ENCODE measurements around the gene CALR3. TPM values are rescaled to one million over a fixed set of nuclear protein-coding genes. Genes with fewer than 3 reads are reported as not detected.
"Not testable (repeated sequence)": the region's sequence is repeated elsewhere in the genome, so short reads cannot be mapped to it uniquely, and the experiment has no call there.

Gene CALR3
- total and polyA plus RNA-seq, 2 of the 13 experiments (the other 11 are each of a cell fraction or from before 2014, with no cell fraction given), result not detected

DNA sequence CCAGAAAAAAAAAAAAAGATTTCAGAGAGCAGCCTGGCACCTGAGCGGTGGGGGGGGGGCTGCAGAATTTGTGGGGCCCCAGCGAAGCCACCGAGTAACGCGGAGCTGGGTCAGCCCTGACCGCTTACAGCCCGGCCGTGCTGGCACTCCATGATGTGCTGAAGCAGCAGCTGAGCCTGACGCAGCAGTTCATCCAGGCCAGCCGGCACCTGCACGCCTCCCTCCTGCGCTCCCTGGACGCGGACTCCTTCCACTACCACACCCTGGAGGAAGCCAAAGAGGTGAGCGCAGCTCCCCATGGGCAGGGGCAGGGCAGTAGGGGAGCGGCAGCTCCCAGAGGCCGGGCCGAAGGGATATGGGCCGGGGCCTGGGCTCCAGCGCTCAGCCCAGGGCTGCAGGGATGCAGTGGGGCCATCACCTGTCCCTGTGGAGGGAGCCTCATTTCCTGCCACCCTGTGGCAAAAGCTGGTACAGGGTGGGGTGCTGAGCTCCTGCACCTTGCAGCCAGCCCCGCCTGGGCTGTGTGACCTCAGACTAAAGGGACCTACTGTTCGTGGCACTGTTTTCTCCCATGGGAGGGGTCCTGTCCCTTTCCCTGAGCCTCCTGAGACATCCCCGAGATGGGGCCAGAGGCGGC is 18.5 kb upstream of the CALR3 start:
- no TSS peak for BruUV-seq (replicated peaks)
- Histone ChIP-seq H3K9ac (ENCODE audit: insufficient read depth, low read depth, low read length) (no peak overlapping the region), H3K4me3 (replicated peaks in 1 of 3; ENCODE audit: insufficient read depth in 1 of 3, low read depth in 2 of 3, low read length in 3 of 3) (no peak overlapping the region), H3K4me1 (ENCODE audit: insufficient read depth, low read length) (no peaks in the 10 kb centered on the region), H3K9me3 (ENCODE audit: low read length) (no peaks in the 10 kb centered on the region), H3K27me3 (ENCODE audit: control insufficient read depth in 1 of 2, insufficient read depth in 2 of 2, low read length in 2 of 2) (no peaks in the 10 kb centered on the region; a peak in 1 of 5 replicates), H2AFZ (ENCODE audit: low read length) (no peak overlapping the region), H4K20me1 (ENCODE audit: insufficient read depth, low read length) (no peaks in the 10 kb centered on the region), H3K79me2 (ENCODE audit: insufficient read depth, low read length) (no peaks in the 10 kb centered on the region), H3K4me2 (ENCODE audit: low read depth, low read length) (no peak overlapping the region), H3K27ac (ENCODE audit: extremely low read length, insufficient read depth, low read length) (no peak overlapping the region), H3K36me3 (replicated peaks in 1 of 2; ENCODE audit: control insufficient read depth in 1 of 2, insufficient read depth in 2 of 2, low read length in 2 of 2) (peaks cover 18 to 64% of the 10 kb centered on the region in 2 experiments)
- TF ChIP-seq JUNB (CRISPR knock-in tag; IDR thresholded peaks at IDR 0.05; ENCODE audit: borderline replicate concordance) (no peak), MYNN (CRISPR knock-in tag; IDR thresholded peaks at IDR 0.05; ENCODE audit: low read depth) (no peak), ZBTB20 (CRISPR knock-in tag; IDR thresholded peaks at IDR 0.05; ENCODE audit: borderline replicate concordance, low read depth) (no peak), STAG1 (CRISPR knock-in tag; IDR thresholded peaks at IDR 0.05) (peak; percentile 39; the same call in 1 of the 2 replicates), RBFOX2 (IDR thresholded peaks at IDR 0.05; ENCODE audit: low read depth, low read length) (0 out of 2 replicates have a peak, but pooled peaks have one; percentile 11)
- TF ChIP-seq, protein P1, sequence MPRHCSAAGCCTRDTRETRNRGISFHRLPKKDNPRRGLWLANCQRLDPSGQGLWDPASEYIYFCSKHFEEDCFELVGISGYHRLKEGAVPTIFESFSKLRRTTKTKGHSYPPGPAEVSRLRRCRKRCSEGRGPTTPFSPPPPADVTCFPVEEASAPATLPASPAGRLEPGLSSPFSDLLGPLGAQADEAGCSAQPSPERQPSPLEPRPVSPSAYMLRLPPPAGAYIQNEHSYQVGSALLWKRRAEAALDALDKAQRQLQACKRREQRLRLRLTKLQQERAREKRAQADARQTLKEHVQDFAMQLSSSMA (CRISPR knock-in tag; IDR thresholded peaks at IDR 0.05), result no peak
- TF ChIP-seq, protein P2, sequence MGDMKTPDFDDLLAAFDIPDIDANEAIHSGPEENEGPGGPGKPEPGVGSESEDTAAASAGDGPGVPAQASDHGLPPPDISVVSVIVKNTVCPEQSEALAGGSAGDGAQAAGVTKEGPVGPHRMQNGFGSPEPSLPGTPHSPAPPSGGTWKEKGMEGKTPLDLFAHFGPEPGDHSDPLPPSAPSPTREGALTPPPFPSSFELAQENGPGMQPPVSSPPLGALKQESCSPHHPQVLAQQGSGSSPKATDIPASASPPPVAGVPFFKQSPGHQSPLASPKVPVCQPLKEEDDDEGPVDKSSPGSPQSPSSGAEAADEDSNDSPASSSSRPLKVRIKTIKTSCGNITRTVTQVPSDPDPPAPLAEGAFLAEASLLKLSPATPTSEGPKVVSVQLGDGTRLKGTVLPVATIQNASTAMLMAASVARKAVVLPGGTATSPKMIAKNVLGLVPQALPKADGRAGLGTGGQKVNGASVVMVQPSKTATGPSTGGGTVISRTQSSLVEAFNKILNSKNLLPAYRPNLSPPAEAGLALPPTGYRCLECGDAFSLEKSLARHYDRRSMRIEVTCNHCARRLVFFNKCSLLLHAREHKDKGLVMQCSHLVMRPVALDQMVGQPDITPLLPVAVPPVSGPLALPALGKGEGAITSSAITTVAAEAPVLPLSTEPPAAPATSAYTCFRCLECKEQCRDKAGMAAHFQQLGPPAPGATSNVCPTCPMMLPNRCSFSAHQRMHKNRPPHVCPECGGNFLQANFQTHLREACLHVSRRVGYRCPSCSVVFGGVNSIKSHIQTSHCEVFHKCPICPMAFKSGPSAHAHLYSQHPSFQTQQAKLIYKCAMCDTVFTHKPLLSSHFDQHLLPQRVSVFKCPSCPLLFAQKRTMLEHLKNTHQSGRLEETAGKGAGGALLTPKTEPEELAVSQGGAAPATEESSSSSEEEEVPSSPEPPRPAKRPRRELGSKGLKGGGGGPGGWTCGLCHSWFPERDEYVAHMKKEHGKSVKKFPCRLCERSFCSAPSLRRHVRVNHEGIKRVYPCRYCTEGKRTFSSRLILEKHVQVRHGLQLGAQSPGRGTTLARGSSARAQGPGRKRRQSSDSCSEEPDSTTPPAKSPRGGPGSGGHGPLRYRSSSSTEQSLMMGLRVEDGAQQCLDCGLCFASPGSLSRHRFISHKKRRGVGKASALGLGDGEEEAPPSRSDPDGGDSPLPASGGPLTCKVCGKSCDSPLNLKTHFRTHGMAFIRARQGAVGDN (CRISPR knock-in tag; IDR thresholded peaks at IDR 0.05), result 0 out of 2 replicates have a peak, but pooled peaks have one; percentile 9
- TF ChIP-seq, protein P3, sequence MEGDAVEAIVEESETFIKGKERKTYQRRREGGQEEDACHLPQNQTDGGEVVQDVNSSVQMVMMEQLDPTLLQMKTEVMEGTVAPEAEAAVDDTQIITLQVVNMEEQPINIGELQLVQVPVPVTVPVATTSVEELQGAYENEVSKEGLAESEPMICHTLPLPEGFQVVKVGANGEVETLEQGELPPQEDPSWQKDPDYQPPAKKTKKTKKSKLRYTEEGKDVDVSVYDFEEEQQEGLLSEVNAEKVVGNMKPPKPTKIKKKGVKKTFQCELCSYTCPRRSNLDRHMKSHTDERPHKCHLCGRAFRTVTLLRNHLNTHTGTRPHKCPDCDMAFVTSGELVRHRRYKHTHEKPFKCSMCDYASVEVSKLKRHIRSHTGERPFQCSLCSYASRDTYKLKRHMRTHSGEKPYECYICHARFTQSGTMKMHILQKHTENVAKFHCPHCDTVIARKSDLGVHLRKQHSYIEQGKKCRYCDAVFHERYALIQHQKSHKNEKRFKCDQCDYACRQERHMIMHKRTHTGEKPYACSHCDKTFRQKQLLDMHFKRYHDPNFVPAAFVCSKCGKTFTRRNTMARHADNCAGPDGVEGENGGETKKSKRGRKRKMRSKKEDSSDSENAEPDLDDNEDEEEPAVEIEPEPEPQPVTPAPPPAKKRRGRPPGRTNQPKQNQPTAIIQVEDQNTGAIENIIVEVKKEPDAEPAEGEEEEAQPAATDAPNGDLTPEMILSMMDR (CRISPR knock-in tag; IDR thresholded peaks at IDR 0.05), result peak; percentile 8; the same call in 1 of the 2 replicates
- CTCF ChIA-PET (ENCODE audit: low intra/inter-chr PET ratio, low total read pairs), result interaction anchor here (1.3 kb wide), 1 partner anchor 73 kb away, joined by 3 read pairs; no protein-coding TSS in a partner anchor
- FAIRE-seq, result no peak
- in situ Hi-C loops (cut with HindIII; ENCODE audit: extremely low pct_ligation_motif_present, low pct_unique_long_range_greater_than_20kb) (no loop called here), intact Hi-C loops (cut with micrococcal nuclease; ENCODE audit: unreplicated experiment) (no loop called here)
- DNase-seq (ENCODE audit: low spot score), result no peak
- peak; percentile 58 for ATAC-seq
- POLR2A ChIA-PET, result no interaction called here
- 95% methylated on average over 15 of the region's 24 CpGs for WGBS (ENCODE audit: low lambda C conversion rate)

DNA sequence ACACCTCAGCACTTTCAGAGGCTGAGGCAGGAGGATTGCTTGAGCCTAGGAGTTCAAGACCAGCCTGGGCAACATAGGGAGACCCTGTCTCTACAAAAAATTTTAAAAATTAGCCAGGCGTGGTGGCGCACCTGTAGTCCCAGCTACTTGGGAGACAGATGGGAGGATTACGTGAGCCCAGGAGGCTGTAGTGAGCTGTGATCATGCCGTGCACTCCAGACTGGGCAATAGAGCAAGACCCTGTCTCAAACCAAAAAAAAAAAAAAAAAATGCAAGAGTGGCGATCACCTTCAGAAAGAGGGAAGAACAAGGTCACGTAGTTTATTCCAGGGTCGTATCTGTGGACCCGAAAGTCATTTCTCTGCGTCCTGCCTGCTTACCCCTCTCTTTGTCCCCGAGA is 16.6 kb upstream of the CALR3 start:
- POLR2A ChIA-PET; H3K4me2 ChIP-seq (ENCODE audit: low read depth, low read length); in situ Hi-C loops (cut with HindIII; ENCODE audit: extremely low pct_ligation_motif_present, low pct_unique_long_range_greater_than_20kb); H3K79me2 ChIP-seq (ENCODE audit: insufficient read depth, low read length); intact Hi-C loops (cut with micrococcal nuclease; ENCODE audit: unreplicated experiment); BruUV-seq (replicated peaks); H3K27ac ChIP-seq (ENCODE audit: extremely low read length, insufficient read depth, low read length); H4K20me1 ChIP-seq (ENCODE audit: insufficient read depth, low read length); H3K9me3 ChIP-seq (ENCODE audit: low read length); FAIRE-seq; CTCF ChIA-PET (ENCODE audit: low intra/inter-chr PET ratio, low total read pairs); H3K9ac ChIP-seq (ENCODE audit: insufficient read depth, low read depth, low read length); H3K27me3 ChIP-seq (ENCODE audit: control insufficient read depth in 1 of 2, insufficient read depth in 2 of 2, low read length in 2 of 2); H3K4me1 ChIP-seq (ENCODE audit: insufficient read depth, low read length); ATAC-seq; H3K4me3 ChIP-seq (replicated peaks in 1 of 3; ENCODE audit: insufficient read depth in 1 of 3, low read depth in 2 of 3, low read length in 3 of 3); DNase-seq (ENCODE audit: low spot score); H2AFZ ChIP-seq (ENCODE audit: low read length): not testable (repeated sequence)
- WGBS (ENCODE audit: low lambda C conversion rate), result 98% methylated on average over 10 of the region's 10 CpGs
- peaks cover 13 to 53% of the 10 kb centered on the region in 2 experiments for H3K36me3 ChIP-seq (replicated peaks in 1 of 2; ENCODE audit: control insufficient read depth in 1 of 2, insufficient read depth in 2 of 2, low read length in 2 of 2)
